Measurements from ENCODE around the gene GH2.
"Not testable (repeated sequence)": the region's sequence is repeated elsewhere in the genome, so short reads cannot be mapped to it uniquely, and the experiment has no call there.

The GH2 gene

GRCh38 chr17:63892316-63893037 is 10.7 kb upstream of the GH2 start:
- H2BK15ac ChIP-seq (ENCODE audit: low read length); H3K4me1 ChIP-seq (ENCODE audit: control insufficient read depth in 2 of 2, insufficient read depth in 1 of 2, low read depth in 1 of 2, low read length in 2 of 2); H4K91ac ChIP-seq (ENCODE audit: low read depth, low read length, poor library complexity); H3K14ac ChIP-seq (ENCODE audit: low read length); H2BK12ac ChIP-seq (ENCODE audit: low read length); H3K27me3 ChIP-seq (ENCODE audit: control insufficient read depth in 3 of 3, insufficient read depth in 3 of 3, low read depth in 1 of 3, low read length in 3 of 3); H4K8ac ChIP-seq (ENCODE audit: low read depth, low read length); H2BK120ac ChIP-seq (ENCODE audit: low read depth, low read length); DNase-seq (ENCODE audit: low spot score); H2AFZ ChIP-seq (ENCODE audit: low read length); H3K4me2 ChIP-seq (ENCODE audit: insufficient read depth, low read length, poor library complexity, severe bottlenecking); H2BK5ac ChIP-seq (ENCODE audit: low read length); H3K79me1 ChIP-seq (ENCODE audit: low read depth, low read length); H3K27ac ChIP-seq (replicated peaks; ENCODE audit: low read length); H3K4ac ChIP-seq (ENCODE audit: low read length); H3K18ac ChIP-seq (ENCODE audit: low read length); H3K23ac ChIP-seq (ENCODE audit: low read depth, low read length, poor library complexity); H3K4me3 ChIP-seq (ENCODE audit: low read length in 2 of 2); H3K9me3 ChIP-seq (replicated peaks in 1 of 2; ENCODE audit: control insufficient read depth in 2 of 2, insufficient read depth in 1 of 2, low read depth in 1 of 2, low read length in 2 of 2); H3K36me3 ChIP-seq (replicated peaks in 1 of 2; ENCODE audit: control insufficient read depth in 2 of 2, insufficient read depth in 2 of 2, low read length in 2 of 2); H3K9ac ChIP-seq (ENCODE audit: low read depth, low read length, poor library complexity); H2AK5ac ChIP-seq (ENCODE audit: low read depth, low read length): not testable (repeated sequence)
- no CpG with 5 or more reads among the region's 11 CpGs for WGBS, 2 donors (ENCODE audit: extremely low coverage in 2 of 2, insufficient read length in 2 of 2, insufficient replicate concordance in 1 of 2)

- H3K4me3 ChIP-seq (ENCODE audit: low read length in 2 of 2); H2BK12ac ChIP-seq (ENCODE audit: low read length); H3K27me3 ChIP-seq (ENCODE audit: control insufficient read depth in 3 of 3, insufficient read depth in 3 of 3, low read depth in 1 of 3, low read length in 3 of 3); H2BK15ac ChIP-seq (ENCODE audit: low read length); H2BK120ac ChIP-seq (ENCODE audit: low read depth, low read length); H3K14ac ChIP-seq (ENCODE audit: low read length); H4K91ac ChIP-seq (ENCODE audit: low read depth, low read length, poor library complexity); H3K9ac ChIP-seq (ENCODE audit: low read depth, low read length, poor library complexity); H3K79me1 ChIP-seq (ENCODE audit: low read depth, low read length); H3K4me2 ChIP-seq (ENCODE audit: insufficient read depth, low read length, poor library complexity, severe bottlenecking); H2AFZ ChIP-seq (ENCODE audit: low read length); H3K4ac ChIP-seq (ENCODE audit: low read length); H3K36me3 ChIP-seq (replicated peaks in 1 of 2; ENCODE audit: control insufficient read depth in 2 of 2, insufficient read depth in 2 of 2, low read length in 2 of 2); H3K9me3 ChIP-seq (replicated peaks in 1 of 2; ENCODE audit: control insufficient read depth in 2 of 2, insufficient read depth in 1 of 2, low read depth in 1 of 2, low read length in 2 of 2); H2BK5ac ChIP-seq (ENCODE audit: low read length); H3K27ac ChIP-seq (replicated peaks; ENCODE audit: low read length); H3K4me1 ChIP-seq (ENCODE audit: control insufficient read depth in 2 of 2, insufficient read depth in 1 of 2, low read depth in 1 of 2, low read length in 2 of 2); H3K18ac ChIP-seq (ENCODE audit: low read length); H4K8ac ChIP-seq (ENCODE audit: low read depth, low read length); DNase-seq (ENCODE audit: low spot score); H2AK5ac ChIP-seq (ENCODE audit: low read depth, low read length); H3K23ac ChIP-seq (ENCODE audit: low read depth, low read length, poor library complexity): not testable (repeated sequence)
- no CpG with 5 or more reads among the region's 13 CpGs for WGBS, 2 donors (ENCODE audit: extremely low coverage in 2 of 2, insufficient read length in 2 of 2, insufficient replicate concordance in 1 of 2)
Measured at GRCh38 chr17:63889026-63889848, 7.5 kb upstream of the GH2 start.

- not testable (repeated sequence) for H3K27ac ChIP-seq (replicated peaks; ENCODE audit: low read length); H2BK5ac ChIP-seq (ENCODE audit: low read length); H3K36me3 ChIP-seq (replicated peaks in 1 of 2; ENCODE audit: control insufficient read depth in 2 of 2, insufficient read depth in 2 of 2, low read length in 2 of 2); H3K79me1 ChIP-seq (ENCODE audit: low read depth, low read length); H3K9ac ChIP-seq (ENCODE audit: low read depth, low read length, poor library complexity); H2BK15ac ChIP-seq (ENCODE audit: low read length); H4K91ac ChIP-seq (ENCODE audit: low read depth, low read length, poor library complexity); H3K27me3 ChIP-seq (ENCODE audit: control insufficient read depth in 3 of 3, insufficient read depth in 3 of 3, low read depth in 1 of 3, low read length in 3 of 3); H3K4ac ChIP-seq (ENCODE audit: low read length); DNase-seq (ENCODE audit: low spot score); H3K4me2 ChIP-seq (ENCODE audit: insufficient read depth, low read length, poor library complexity, severe bottlenecking); H2BK12ac ChIP-seq (ENCODE audit: low read length); H2AFZ ChIP-seq (ENCODE audit: low read length); H3K18ac ChIP-seq (ENCODE audit: low read length); H3K14ac ChIP-seq (ENCODE audit: low read length); H3K4me1 ChIP-seq (ENCODE audit: control insufficient read depth in 2 of 2, insufficient read depth in 1 of 2, low read depth in 1 of 2, low read length in 2 of 2); H2AK5ac ChIP-seq (ENCODE audit: low read depth, low read length); H2BK120ac ChIP-seq (ENCODE audit: low read depth, low read length); H3K9me3 ChIP-seq (replicated peaks in 1 of 2; ENCODE audit: control insufficient read depth in 2 of 2, insufficient read depth in 1 of 2, low read depth in 1 of 2, low read length in 2 of 2); H3K4me3 ChIP-seq (ENCODE audit: low read length in 2 of 2); H3K23ac ChIP-seq (ENCODE audit: low read depth, low read length, poor library complexity); H4K8ac ChIP-seq (ENCODE audit: low read depth, low read length)
- WGBS, 2 donors (ENCODE audit: extremely low coverage in 2 of 2, insufficient read length in 2 of 2, insufficient replicate concordance in 1 of 2), result no CpG with 5 or more reads among the region's 11 CpGs
Measured at GRCh38 chr17:63885119-63885518, 3.4 kb upstream of the GH2 start.

GRCh38 chr17:63882626-63883126 is 932 bp upstream of the GH2 start:
- not testable (repeated sequence) for H2AFZ ChIP-seq (ENCODE audit: low read length); H3K4me1 ChIP-seq (ENCODE audit: control insufficient read depth in 2 of 2, insufficient read depth in 1 of 2, low read depth in 1 of 2, low read length in 2 of 2); H4K91ac ChIP-seq (ENCODE audit: low read depth, low read length, poor library complexity); H2BK120ac ChIP-seq (ENCODE audit: low read depth, low read length); H3K18ac ChIP-seq (ENCODE audit: low read length); H3K36me3 ChIP-seq (replicated peaks in 1 of 2; ENCODE audit: control insufficient read depth in 2 of 2, insufficient read depth in 2 of 2, low read length in 2 of 2); H3K9ac ChIP-seq (ENCODE audit: low read depth, low read length, poor library complexity); H2AK5ac ChIP-seq (ENCODE audit: low read depth, low read length); H3K4ac ChIP-seq (ENCODE audit: low read length); H3K27me3 ChIP-seq (ENCODE audit: control insufficient read depth in 3 of 3, insufficient read depth in 3 of 3, low read depth in 1 of 3, low read length in 3 of 3); H3K4me3 ChIP-seq (ENCODE audit: low read length in 2 of 2); H3K9me3 ChIP-seq (replicated peaks in 1 of 2; ENCODE audit: control insufficient read depth in 2 of 2, insufficient read depth in 1 of 2, low read depth in 1 of 2, low read length in 2 of 2); H2BK12ac ChIP-seq (ENCODE audit: low read length); H2BK15ac ChIP-seq (ENCODE audit: low read length); H3K27ac ChIP-seq (replicated peaks; ENCODE audit: low read length); H3K79me1 ChIP-seq (ENCODE audit: low read depth, low read length); H2BK5ac ChIP-seq (ENCODE audit: low read length); H3K14ac ChIP-seq (ENCODE audit: low read length); DNase-seq (ENCODE audit: low spot score); H4K8ac ChIP-seq (ENCODE audit: low read depth, low read length); H3K4me2 ChIP-seq (ENCODE audit: insufficient read depth, low read length, poor library complexity, severe bottlenecking)
- no CpG with 5 or more reads among the region's 9 CpGs for WGBS, 2 donors (ENCODE audit: extremely low coverage in 2 of 2, insufficient read length in 2 of 2, insufficient replicate concordance in 1 of 2)
- H3K23ac ChIP-seq (ENCODE audit: low read depth, low read length, poor library complexity), result peak overlapping the region; percentile 43
